Spleen (tissue), 7 donors: ENCODE results near the gene FSHR.

Source experiments
- POLR2A ChIP-seq, 3 donors: fragments of 450-650 bp; IDR thresholded peaks; one replicate each; pipeline ENCODE4 v1.5.1; 2017; ENCODE audit warnings: antibody characterized with exemption in 3 of 3, mild to moderate bottlenecking in 1 of 3
- TF ChIP-seq, protein P1 (sequence below), 11 experiments: fragments of 200-600 bp in 7 of 11; fragments of 450-650 bp in 4 of 11; sonication (generic) in 4 of 11; IDR thresholded peaks in 8 of 11; conservative IDR thresholded peaks in 3 of 11; 1 replicate in 7 of 11; 2 replicates in 4 of 11; pipeline versions ENCODE4 v1.4.0 to v1.8.0; 2016 to 2021; ENCODE audit warnings: antibody characterized with exemption in 11 of 11, inconsistent platforms in 4 of 11, mild to moderate bottlenecking in 1 of 11
- donor health status: DM: no; HTN: no; CAD: no; lungs with moderate emphysema.
- donor health status: DM: no; HTN: no; CAD: no.
- donor health status: DM: no; HTN: no; CAD: no.

DNA sequence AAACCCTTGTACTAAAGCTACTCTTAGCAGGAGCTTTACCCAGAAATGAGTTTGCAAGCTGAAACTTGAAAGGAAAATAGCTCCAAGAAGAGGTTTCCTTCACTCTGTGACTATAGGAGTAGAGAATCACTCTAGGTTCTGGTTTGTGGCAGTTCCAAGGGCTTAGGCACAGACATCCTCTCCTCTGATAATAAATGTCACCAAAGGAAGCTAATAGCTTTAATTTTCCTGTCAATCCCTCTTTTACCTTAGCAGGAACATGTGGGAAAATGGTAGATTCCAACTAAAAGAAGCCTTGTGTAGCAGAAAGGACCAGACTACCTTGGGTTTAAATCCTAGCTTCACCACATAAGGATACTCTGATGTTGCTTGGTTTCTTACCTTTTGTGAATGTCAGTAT lies 104.0 kb downstream of the FSHR start:
- TF ChIP-seq, protein P1, sequence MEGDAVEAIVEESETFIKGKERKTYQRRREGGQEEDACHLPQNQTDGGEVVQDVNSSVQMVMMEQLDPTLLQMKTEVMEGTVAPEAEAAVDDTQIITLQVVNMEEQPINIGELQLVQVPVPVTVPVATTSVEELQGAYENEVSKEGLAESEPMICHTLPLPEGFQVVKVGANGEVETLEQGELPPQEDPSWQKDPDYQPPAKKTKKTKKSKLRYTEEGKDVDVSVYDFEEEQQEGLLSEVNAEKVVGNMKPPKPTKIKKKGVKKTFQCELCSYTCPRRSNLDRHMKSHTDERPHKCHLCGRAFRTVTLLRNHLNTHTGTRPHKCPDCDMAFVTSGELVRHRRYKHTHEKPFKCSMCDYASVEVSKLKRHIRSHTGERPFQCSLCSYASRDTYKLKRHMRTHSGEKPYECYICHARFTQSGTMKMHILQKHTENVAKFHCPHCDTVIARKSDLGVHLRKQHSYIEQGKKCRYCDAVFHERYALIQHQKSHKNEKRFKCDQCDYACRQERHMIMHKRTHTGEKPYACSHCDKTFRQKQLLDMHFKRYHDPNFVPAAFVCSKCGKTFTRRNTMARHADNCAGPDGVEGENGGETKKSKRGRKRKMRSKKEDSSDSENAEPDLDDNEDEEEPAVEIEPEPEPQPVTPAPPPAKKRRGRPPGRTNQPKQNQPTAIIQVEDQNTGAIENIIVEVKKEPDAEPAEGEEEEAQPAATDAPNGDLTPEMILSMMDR (IDR thresholded peaks at IDR 0.05 in 8 of 11, conservative IDR thresholded peaks at IDR 0.05 in 3 of 11), result no peak
- TF ChIP-seq POLR2A (IDR thresholded peaks at IDR 0.05), result no peak
